Ureter (tissue), 1 donor: ENCODE measurements around the gene DEPDC1B. TPM values are rescaled to one million over a fixed set of nuclear protein-coding genes. Genes with fewer than 3 reads are reported as not detected.
"Not testable (repeated sequence)": the region's sequence is repeated elsewhere in the genome, so short reads cannot be mapped to it uniquely, and the experiment has no call there.

Experiments
- DNase-seq: peaks from one replicate; pipeline ENCODE4 v3.0.0-alpha.2; 2020; ENCODE audit warnings: low spot score
- total RNA-seq: library from RNA; stranded (reverse); gene quantifications from one replicate; pipeline ENCODE4 v1.2.4, GENCODE V29; 2023
- donor health status: DM: yes; HTN: yes; CAD: no.

DEPDC1B gene
- total RNA-seq, 1 donor from 2014 or later, result 0.57 TPM

DNA sequence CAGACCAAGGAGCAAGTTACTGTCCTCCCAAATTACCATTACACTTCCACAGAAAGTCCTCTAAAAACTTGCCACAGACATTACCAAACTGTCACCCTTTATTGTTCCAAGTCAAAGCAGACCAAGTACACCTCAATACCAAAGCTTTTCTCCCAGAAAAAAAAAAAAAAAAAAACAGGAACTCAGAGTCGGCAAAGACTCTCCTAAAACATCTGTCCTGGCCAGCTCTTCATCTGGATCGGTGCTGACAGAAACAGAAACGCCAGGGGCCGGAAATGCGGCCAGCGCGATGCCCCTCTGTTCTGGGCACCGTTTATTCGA is 718 bp downstream of the DEPDC1B start:
- DNase-seq, result no peak

DNA sequence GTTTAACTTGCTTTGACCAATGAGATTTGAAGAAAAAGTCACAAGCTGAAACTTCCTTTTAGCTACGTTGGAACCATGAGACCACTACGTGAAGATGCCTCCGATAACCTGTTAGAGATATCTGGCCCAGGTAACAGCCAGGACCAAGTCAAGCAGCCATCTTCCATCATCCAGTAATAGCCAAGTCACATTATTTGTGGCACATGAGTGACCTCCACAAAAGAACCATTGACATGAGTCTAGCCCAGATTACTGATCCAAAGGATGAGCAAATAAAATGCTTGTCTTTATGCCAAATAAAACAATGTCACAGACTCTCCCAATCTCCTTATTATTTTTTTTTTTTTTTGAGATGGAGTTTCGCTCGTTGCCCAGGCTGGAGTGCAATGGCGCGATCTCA is 1.6 kb downstream of the DEPDC1B start:
- DNase-seq, result no peak

DNA sequence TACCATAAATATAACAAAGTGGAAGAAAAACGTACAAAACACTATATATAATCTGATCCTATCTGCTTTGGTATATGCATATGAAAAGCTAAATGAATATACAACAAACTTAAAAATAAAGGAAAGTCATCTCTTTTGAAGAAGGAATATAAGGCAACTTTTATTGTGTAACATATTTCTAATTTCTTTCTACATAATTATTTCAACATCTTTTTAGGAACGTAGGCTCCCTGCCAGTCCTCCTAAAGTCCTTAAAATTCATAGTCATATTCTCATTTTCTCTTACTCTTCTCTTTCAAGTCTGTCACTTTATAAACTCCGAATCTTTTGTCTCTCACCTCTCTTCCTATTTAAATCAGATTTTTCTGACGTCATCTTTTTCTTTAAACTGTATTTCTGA is 9.6 kb downstream of the DEPDC1B start:
- no peak for DNase-seq

DNA sequence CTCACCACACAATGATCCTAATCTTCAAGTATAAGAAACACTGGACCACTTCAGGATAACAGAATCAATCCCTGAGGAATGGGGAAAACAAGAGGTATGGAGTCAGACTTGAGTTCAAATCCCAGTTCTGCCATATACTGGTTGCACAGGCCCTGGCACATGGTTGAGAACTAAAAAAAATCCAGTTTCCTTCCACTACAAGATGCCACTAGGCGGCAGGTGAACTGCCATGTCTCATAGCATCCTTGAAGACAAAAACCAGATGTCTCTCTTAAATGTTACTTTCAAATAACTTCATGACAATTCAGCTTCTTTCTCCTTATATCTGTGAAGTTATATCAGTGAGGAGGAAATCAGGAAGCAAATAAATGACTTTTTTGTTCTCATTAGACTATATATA is 11.0 kb downstream of the DEPDC1B start:
- no peak for DNase-seq

DNA sequence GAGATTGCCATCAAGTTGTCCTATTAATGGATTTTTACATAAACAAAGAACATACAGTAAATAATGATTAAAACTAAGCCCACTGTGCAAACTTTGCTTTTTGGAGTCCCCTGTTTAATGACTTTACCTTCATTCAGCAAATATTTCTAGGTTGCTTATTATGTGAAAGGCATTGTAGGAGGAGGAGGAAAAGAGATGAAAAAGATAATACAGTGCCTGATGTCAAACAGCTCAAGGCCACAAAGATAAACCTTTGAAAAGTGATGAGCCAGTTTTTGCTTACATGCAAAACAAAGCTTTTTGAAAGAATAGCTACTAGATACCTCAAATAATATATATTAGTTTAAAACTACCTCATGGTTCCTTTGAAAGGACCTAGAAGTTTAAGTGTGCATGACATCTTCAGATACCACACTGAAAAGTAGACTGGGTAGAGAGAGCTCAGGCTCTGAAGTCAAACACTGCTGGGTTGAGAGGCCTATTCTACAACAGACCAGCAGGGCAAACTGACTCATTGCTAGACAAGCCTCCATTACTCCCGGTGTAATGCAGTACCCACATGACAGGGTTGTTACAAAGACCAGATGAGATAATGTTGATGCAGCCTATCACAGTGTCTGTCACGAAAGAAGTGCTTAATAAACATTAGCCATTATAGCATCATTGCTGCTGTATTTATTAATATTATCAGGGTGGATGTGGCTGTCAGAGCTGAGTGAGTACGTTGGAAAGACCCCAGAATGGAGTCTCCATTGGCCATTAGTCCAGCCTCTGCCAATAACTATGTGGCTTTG is 11.8 kb downstream of the DEPDC1B start:
- no peak for DNase-seq

DNA sequence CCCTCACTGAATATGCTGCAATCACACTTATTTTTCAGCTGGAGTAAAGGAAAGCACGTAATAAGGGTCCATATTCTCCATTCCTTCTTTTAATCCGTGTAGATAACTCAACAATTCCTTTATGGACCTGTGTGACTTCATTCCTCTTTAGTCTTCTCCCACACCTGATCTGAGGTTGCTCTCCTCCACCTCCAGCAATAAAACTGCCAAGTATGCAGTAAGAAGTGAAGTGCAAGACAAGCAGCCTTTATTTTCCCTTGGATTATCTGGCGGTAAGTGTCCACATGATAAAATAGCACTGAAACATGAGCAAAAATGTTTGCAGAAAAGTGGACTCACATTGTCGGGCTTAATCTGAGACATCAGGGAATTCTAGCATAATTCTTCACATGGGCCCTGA is 13.8 kb downstream of the DEPDC1B start:
- no peak for DNase-seq

DNA sequence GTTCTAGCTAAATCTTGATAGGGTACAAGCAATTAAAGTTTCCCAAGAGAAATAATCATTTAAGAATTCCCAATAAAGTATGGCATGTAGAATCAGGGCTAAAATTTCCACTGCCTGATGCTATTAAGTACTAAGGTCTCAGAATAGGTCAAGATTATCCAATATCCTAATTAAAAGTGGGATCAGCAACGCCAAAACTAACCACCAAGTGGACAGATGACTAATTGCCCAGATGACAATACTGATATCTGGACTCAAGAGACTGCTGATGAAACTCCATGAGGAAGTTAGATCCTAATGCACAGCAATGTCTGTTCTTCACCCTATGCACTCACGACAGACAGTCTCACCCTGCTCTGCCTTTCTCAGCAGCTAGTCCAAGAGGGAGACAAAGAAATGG is 14.3 kb downstream of the DEPDC1B start:
- DNase-seq, result no peak

DNA sequence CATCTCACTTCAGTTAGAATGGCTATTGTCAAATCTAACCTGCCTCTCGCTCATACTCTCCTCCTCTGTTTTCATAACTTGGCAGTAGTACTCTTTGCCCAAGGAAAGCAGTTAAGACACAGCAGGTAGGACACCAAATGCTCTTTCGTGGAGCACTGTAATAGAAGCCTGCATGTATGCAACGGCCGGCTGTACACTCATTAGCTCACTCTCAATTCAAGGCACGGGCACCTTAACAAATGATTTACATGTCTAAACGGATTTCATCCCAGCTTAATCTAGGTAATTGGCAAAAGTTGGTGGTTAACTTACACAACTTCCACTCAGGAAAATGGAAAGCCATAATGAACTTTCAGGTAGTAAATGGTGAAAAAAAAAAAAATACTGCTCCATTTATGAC is 14.9 kb downstream of the DEPDC1B start:
- DNase-seq, result no peak

DNA sequence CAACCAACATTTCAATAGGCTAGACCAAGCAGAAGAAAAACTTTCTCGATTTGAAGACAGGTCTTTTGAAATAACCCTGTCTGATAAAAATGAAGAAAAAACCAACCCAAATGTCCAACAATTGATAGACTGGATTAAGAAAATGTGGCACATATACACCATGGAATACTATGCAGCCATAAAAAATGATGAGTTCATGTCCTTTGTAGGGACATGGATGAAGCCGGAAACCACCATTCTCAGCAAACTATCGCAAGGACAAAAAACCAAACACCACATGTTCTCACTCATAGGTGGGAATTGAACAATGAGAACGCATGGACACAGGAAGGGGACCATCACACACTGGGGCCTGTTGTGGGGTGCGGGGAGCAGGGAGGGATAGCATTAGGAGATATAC is 18.0 kb downstream of the DEPDC1B start:
- DNase-seq, result not testable (repeated sequence)

DNA sequence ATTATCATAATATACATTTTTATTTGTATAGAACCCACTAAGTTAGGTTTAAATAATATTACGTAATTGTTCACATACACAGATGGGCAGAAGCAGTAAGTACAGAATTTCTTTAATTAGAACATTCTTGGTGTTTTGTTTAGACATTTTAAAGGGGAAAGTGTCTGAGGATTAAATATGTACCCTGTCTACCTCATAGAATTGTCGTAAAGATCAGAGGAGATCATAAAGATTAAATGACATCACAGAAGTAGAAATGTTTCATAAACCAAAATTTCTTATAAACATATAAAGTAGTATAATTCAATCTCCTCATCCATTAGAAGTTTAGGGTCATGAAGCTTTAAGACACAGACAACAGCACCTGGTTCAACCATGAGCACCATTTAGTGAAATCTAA is 20.1 kb downstream of the DEPDC1B start:
- DNase-seq, result no peak

DNA sequence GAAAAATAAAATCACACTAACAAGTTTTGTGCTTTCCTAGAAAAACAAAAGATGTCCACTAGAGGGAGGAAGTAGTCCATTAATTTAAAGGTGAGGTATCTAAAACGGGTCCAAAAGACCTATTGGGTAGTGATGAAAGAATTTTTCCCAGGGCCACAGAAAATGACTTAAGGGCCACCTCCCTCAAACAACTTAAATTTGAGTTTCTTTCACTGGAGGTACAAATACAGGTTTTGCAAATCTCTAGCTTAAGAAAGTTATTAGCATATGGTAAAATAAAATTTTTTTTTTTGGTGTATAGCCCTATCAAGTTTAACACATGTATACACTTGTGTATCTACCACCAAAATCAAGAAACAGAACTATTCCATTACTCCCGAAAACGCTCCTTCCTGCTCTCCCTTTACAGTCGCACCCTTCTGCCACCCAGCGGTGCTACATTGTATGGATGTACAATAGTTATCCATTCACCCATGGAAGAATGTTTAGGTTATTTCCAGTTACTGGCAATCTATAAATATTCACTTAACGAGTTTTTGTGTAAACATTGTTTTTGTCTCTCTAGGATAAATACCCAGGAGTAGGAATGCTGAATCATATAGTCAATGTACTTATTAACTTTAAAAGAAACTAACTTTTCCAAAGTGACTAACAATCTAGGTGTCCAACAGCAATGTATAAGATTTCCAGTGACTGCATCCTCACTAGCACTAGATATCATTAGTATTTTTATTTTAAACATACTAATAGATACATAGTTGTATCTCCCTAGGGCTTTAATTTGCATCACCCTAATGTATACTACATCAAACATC is 21.9 kb downstream of the DEPDC1B start:
- no peak for DNase-seq

DNA sequence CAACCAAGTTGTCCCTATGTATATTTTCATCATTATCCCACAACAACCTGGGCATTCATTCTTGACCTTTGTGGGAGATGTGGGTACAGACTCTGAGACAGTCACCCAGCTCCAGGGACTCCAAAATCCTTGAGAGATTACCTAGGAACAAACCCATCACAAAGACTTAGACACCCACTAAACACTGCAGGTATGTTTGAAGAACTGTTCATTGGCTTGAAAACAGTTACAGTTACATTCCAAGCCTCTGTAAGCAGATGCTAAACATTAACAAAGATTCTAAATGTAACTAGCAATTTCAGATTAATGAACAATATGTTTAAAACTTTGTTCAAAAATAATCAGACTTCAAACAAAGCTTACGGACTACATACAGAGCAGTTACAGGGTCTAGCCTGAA is 24.7 kb downstream of the DEPDC1B start:
- DNase-seq, result no peak

DNA sequence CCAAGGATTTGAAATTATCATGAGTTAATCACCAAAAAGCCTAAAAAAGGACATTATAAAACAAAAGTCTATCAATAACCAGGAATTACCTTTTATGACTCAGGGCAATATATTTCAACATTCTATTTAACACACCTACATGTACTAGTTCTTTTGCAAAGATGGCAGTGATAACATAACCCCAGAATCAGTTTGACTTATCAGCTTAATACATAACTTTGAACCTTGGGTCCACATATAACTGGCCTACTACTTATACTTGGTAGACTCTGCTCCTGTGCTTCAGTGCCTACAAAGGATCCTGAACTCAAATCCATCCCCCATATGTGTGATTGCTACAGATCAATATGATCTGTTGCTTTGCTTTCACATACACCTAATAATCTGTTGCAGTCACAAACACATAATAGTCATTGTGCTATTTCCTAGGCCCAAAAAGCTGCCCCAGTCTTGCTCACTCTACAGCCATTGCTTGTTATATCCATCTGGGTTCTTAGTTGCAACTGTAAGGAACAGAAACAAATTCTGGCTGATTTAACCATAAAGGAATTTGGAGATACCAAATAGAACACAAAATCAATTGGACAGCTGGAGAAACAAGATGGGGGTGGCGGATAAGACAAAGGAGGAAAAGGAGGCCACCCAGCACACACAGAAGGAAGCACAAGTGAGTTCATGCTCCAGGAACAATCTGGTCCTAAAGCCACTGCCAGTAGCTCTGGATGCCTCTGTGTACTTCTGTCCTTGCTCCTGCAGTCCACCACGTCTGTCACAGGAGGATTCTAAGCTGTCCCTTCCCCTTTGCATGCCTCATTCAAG is 25.5 kb downstream of the DEPDC1B start:
- no peak for DNase-seq

DNA sequence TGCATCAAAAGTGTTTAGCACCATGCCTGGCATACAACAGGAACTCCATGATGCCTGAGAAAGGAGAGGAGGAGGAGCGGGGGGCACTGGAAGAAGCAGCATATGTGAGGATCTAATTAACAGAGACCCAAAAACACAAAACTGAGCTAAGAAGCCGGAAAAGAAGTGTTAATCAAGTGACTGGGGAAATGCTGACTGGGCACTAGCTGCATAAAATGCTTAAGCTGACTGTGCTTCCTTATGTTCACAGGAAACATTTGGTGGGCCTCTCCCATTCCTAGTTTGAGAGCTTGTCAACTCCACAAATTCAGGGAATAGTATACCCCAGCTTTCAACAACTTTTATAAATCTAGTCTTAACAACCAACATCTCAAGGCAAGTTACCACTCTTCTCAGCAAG is 26.6 kb downstream of the DEPDC1B start:
- DNase-seq, result no peak

DNA sequence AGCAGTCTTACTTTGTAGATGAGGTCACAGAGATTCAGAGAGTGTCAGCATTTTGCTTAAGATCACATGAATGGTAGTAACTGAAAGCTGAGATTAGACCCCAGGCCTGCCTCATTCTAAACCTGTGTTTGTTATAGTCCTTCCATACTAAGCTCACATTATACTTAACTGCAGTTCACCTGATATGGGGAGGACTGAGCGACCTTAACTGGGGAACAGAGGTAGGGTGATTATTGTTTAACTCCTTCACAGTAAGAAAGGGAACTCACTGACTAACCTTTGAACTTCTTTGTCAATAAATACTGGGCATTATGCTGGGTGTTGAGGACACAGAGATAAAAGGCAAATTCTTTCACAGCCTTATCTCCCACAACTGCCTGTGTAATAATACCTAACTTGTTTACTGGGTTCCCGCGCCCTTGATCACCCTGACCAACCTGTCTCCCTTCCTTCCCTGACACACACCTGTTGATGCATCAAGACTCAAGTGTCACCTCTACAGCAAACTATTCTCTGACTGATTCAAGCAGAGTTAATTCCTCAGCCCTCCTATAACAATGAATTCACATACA is 27.2 kb downstream of the DEPDC1B start:
- no peak for DNase-seq

DNA sequence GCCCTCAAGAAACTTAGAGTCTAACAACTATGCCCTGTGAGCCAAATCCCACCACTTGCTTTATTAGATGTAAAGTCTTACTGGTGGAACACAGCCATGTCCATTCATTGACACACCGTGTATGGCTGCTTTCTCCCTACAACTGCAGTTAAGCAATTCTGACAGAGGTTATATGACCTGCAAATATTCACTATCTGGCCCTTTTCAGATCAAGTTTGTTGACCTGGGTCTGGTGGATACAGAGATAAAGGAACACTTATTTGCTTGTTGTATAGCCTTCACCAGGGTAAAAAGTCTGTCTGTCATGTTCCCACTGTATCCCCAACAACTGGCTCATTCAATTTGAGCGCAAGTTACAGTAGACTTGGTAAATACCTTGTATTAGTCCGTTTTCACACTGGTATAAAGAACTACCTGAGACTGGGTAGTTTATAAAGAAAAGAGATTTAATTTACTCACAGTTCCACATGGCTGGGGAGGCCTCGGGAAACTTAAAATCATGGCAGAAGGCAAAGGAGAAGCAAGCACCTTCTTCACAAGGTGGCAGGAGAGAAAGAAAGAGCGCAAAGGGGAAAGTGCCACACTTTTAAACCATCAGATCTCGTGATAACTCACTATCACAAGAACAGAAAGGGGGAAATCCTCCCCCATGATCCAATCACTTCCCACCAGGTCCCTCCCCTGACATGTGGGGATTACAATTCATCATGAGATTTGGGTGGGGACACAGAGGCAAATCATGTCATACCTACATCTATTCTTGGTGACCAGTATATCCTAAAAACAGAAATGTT is 27.9 kb downstream of the DEPDC1B start:
- no peak for DNase-seq

DNA sequence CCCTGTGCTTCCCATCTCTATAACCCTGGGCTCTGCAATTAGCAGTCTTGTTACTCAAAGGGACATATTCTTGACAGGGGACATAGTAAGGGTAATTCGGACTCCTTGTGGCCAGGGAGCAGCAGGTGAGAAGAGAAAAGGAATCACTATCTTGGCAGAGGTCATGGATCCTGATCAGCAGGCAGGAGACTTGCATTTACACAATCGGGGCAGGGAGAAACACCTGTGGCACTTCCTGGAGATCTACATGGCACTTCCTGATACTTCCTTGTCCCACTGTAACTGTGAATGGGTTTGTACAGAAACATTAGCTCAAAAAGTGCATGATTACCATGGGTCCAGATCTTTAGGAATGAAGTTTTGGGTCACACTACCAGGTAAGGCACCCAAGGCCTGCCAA is 29.2 kb downstream of the DEPDC1B start:
- DNase-seq, result no peak

DNA sequence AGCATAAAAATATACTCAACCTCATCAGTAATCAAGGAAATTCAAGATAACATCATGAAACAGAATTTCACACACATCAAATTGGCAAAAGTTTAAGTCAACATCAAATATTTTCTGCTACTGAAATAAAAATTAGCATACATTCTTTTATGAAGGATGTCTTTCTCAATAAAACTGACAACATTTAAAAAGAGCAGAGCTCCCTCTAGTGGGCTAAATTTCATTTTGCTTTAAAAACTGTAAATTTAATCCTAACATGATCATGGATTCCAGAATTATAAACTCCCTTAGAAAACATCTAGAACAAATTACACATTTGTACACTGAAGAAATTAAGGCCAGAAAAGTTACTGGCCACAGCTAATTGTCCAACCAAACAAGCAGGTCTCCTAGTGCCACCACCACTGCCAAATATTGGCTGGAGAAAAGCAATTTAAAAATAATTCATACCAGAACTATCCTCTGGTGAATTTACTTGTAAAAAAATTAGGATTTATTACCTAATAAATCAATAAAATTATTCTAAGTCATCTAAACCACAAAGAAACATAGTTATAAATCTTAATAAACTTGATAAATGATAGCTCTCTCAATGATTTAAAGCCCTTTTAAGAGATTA is 31.2 kb downstream of the DEPDC1B start:
- no peak for DNase-seq

DNA sequence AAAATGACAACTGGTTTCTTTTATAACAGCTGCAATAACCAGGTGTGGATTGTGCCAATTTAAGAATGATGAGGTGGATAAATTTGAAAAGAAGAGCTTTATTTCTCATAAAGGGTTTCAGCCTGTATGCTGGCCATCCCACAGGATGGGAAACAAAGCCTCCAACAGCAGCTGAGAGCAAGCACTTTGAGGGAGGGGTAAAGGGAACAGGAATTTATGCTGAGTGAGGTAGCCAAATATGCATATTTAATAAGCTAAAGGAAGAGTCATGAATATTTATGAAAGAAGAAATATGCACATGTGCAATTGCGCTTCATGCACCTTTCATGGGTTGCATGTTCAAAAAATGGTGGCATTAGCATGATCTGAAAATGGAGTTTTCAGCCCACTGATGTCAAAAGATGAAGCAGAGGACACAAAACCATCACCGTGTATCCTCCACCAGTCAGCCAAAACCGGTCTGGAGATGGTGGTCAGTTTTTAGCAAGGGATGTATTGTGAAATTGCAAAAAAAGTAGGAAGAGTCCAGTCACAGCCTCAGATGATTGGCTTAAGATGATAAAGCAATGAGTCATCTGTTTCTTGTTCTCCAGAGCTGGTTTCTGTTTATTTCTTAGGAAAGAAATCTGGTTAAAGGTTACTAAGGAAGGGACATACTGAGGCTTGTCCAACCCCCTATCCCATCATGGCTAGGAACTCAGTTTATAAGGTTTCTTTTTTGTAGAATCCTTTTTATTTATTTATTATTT is 47.9 kb downstream of the DEPDC1B start:
- no peak for DNase-seq

DNA sequence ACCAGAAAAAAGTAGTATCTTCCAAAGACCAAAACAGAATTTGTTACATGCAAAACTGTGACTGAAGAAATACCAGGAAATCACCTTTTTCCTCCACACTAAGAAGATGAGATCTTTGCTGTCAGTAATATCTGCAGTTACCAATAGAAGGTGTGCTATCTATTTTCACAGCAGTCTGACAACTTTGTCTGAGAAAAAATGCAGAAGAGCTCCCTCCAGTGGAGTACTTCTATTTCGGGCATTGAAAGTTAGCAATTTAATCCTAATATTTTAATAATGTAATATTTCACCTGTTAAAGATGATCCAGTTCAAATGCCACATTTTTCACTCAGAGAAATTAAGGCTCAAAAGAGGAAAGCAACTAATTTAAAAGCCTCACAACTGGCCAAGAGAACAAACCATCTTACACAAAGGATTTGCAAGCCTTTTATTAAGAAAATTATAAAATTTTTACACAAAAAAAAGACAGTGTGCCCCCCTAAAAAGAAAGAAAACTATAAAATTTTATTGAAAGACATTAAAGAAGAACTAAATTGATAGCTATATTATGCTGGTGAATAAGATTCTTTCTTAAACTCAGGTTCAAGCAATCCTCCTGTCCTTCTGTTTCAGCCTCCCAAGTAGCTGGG is 50.6 kb downstream of the DEPDC1B start:
- DNase-seq, result no peak
